ENCODE measurements around the gene PHF10. TPM values are rescaled to one million over a fixed set of nuclear protein-coding genes. Genes with fewer than 3 reads are reported as not detected.

PHF10 gene
- total RNA-seq, 3 donors from 2014 or later = 50.1 to 79.2 (median 61.6) TPM

GRCh38 chr6:169677096-169677495 is 47.2 kb downstream of the PHF10 start:
- no peak overlapping the region for H3K27ac ChIP-seq
- no peaks in the 10 kb centered on the region for H3K36me3 ChIP-seq
- no peak for DNase-seq (ENCODE audit: low spot score in 2 of 2)
- intact Hi-C loops (cut with DNase I; ENCODE audit: low total_unique reads) = no loop called here
- TF ChIP-seq CTCF (IDR thresholded peaks at IDR 0.05) (no peak), POLR2A (IDR thresholded peaks at IDR 0.05) (no peak), POLR2AphosphoS5 (IDR thresholded peaks at IDR 0.05) (no peak)
- no peaks in the 10 kb centered on the region for H3K4me1 ChIP-seq
- no peaks in the 10 kb centered on the region for H3K27me3 ChIP-seq
- H3K4me3 ChIP-seq = no peak overlapping the region
- no peaks in the 10 kb centered on the region for H3K9me3 ChIP-seq

- intact Hi-C loops (cut with DNase I; ENCODE audit: low total_unique reads) = no loop called here
- DNase-seq (ENCODE audit: low spot score in 2 of 2) = no peak
- no peaks in the 10 kb centered on the region for H3K27me3 ChIP-seq
- H3K36me3 ChIP-seq = no peaks in the 10 kb centered on the region
- H3K4me3 ChIP-seq = no peak overlapping the region
- TF ChIP-seq POLR2AphosphoS5 (IDR thresholded peaks at IDR 0.05) (no peak), CTCF (IDR thresholded peaks at IDR 0.05) (no peak), POLR2A (IDR thresholded peaks at IDR 0.05) (no peak)
- no peaks in the 10 kb centered on the region for H3K4me1 ChIP-seq
- no peaks in the 10 kb centered on the region for H3K9me3 ChIP-seq
- no peak overlapping the region for H3K27ac ChIP-seq
These were observed 49.3 kb downstream of the PHF10 start for GRCh38 chr6:169675011-169675410.

- Histone ChIP-seq H3K9me3 (no peaks in the 10 kb centered on the region), H3K4me1 (no peaks in the 10 kb centered on the region), H3K36me3 (no peaks in the 10 kb centered on the region), H3K27ac (no peak overlapping the region), H3K27me3 (no peaks in the 10 kb centered on the region), H3K4me3 (no peak overlapping the region)
- no peak for TF ChIP-seq POLR2AphosphoS5 (IDR thresholded peaks at IDR 0.05)
- TF ChIP-seq CTCF (IDR thresholded peaks at IDR 0.05) = no peak
- TF ChIP-seq POLR2A (IDR thresholded peaks at IDR 0.05) = no peak
- DNase-seq (ENCODE audit: low spot score in 2 of 2) = no peak
- intact Hi-C loops (cut with DNase I; ENCODE audit: low total_unique reads) = no loop called here
These were observed 52.7 kb downstream of the PHF10 start for GRCh38 chr6:169671563-169671962.

GRCh38 chr6:169669889-169670288 is 54.4 kb downstream of the PHF10 start:
- DNase-seq (ENCODE audit: low spot score in 2 of 2) = no peak
- TF ChIP-seq CTCF (IDR thresholded peaks at IDR 0.05) = no peak
- TF ChIP-seq POLR2AphosphoS5 (IDR thresholded peaks at IDR 0.05) = no peak
- TF ChIP-seq POLR2A (IDR thresholded peaks at IDR 0.05) = no peak

GRCh38 chr6:169669147-169669546 is 55.2 kb downstream of the PHF10 start:
- intact Hi-C loops (cut with DNase I; ENCODE audit: low total_unique reads) = no loop called here
- Histone ChIP-seq H3K27me3 (no peaks in the 10 kb centered on the region), H3K36me3 (no peaks in the 10 kb centered on the region), H3K4me3 (no peak overlapping the region), H3K27ac (peak overlapping the region in 1 of 2 donors; percentile 46), H3K4me1 (no peaks in the 10 kb centered on the region), H3K9me3 (no peaks in the 10 kb centered on the region)
- DNase-seq (ENCODE audit: low spot score in 2 of 2) = no peak
- TF ChIP-seq CTCF (IDR thresholded peaks at IDR 0.05) = no peak
- no peak for TF ChIP-seq POLR2A (IDR thresholded peaks at IDR 0.05)
- no peak for TF ChIP-seq POLR2AphosphoS5 (IDR thresholded peaks at IDR 0.05)

More at GRCh38 chr6:169669889-169670288, 54.4 kb downstream of the PHF10 start:
- H3K4me1 ChIP-seq = no peaks in the 10 kb centered on the region
- H3K4me3 ChIP-seq = no peak overlapping the region
- intact Hi-C loops (cut with DNase I; ENCODE audit: low total_unique reads) = no loop called here
- H3K27me3 ChIP-seq = no peaks in the 10 kb centered on the region
- H3K36me3 ChIP-seq = no peaks in the 10 kb centered on the region
- peak overlapping the region in 1 of 2 donors; percentile 46 for H3K27ac ChIP-seq
- H3K9me3 ChIP-seq = no peaks in the 10 kb centered on the region

All from breast epithelium (tissue), 4 donors.